Activated T-helper 1 cell treated with anti-CD3 and anti-CD28 coated beads, Interleukin-2, amount 50 U/mL, for 16 hours (primary cell): ENCODE data around the gene EPGN.

Experiments
- DNase-seq, 2 donors: peaks; one replicate each; pipeline ENCODE4 v3.0.0-alpha.2; 2020; ENCODE audit warnings: low read depth in 1 of 2, low spot score in 1 of 2

EPGN gene

GRCh38 chr4:74308215-74308614 is at the start of gene EPGN:
Gene EPGN, plus strand, starts transcription at chr4:74308470. Its CDS starts 64 bp downstream, at chr4:74308534.
- no peak for DNase-seq

GRCh38 chr4:74258963-74259362 is 49.3 kb upstream of the EPGN start:
- DNase-seq: no peak

GRCh38 chr4:74260036-74260435 is 48.2 kb upstream of the EPGN start:
- DNase-seq: no peak

- DNase-seq: no peak
Observed at GRCh38 chr4:74262522-74262921, 45.7 kb upstream of the EPGN start.

- no peak for DNase-seq
Observed at GRCh38 chr4:74263551-74263950, 44.7 kb upstream of the EPGN start.

GRCh38 chr4:74266081-74266480 is 42.2 kb upstream of the EPGN start:
- DNase-seq: no peak

GRCh38 chr4:74267998-74268606 is 40.2 kb upstream of the EPGN start:
- DNase-seq: no peak

GRCh38 chr4:74268643-74269042 is 39.6 kb upstream of the EPGN start:
- no peak for DNase-seq

- DNase-seq: no peak
Observed at GRCh38 chr4:74278490-74278889, 29.8 kb upstream of the EPGN start.

GRCh38 chr4:74279716-74280115 is 28.6 kb upstream of the EPGN start:
- DNase-seq: no peak

- DNase-seq: no peak
Observed at GRCh38 chr4:74282926-74283325, 25.3 kb upstream of the EPGN start.

GRCh38 chr4:74283614-74284013 is 24.7 kb upstream of the EPGN start:
- DNase-seq: no peak

- no peak for DNase-seq
Observed at GRCh38 chr4:74284053-74284452, 24.2 kb upstream of the EPGN start.

GRCh38 chr4:74287164-74287563 is 21.1 kb upstream of the EPGN start:
- no peak for DNase-seq

GRCh38 chr4:74287791-74288190 is 20.5 kb upstream of the EPGN start:
- DNase-seq: no peak

- DNase-seq: no peak
Observed at GRCh38 chr4:74291471-74291870, 16.8 kb upstream of the EPGN start.

GRCh38 chr4:74292111-74292870 is 16.0 kb upstream of the EPGN start:
- DNase-seq: no peak

GRCh38 chr4:74293558-74293957 is 14.7 kb upstream of the EPGN start:
- no peak for DNase-seq

- no peak for DNase-seq
Observed at GRCh38 chr4:74294681-74295080, 13.6 kb upstream of the EPGN start.

GRCh38 chr4:74297539-74297938 is 10.7 kb upstream of the EPGN start:
- no peak for DNase-seq

GRCh38 chr4:74304095-74304625 is 4.1 kb upstream of the EPGN start:
- DNase-seq: no peak

GRCh38 chr4:74305000-74305399 is 3.3 kb upstream of the EPGN start:
- no peak for DNase-seq

GRCh38 chr4:74307170-74307569 is 1.1 kb upstream of the EPGN start:
- no peak for DNase-seq
